KMS-11 (cell line): Measurements from ENCODE around the gene SNX9.
A peak's percentile ranks its signal among the peaks of the same experiment; 100 is the strongest.
"Not testable (repeated sequence)": the region's sequence is repeated elsewhere in the genome, so short reads cannot be mapped to it uniquely, and the experiment has no call there.

Source experiments
- H2AFZ ChIP-seq: fragments of 200-600 bp; sonication (generic); 2 replicates; pipeline ENCODE4 v1.6.1; 2016; ENCODE audit warnings: antibody characterized with exemption, mixed run types, low read depth
- H3K27ac ChIP-seq: fragments of 200-600 bp; sonication (generic); 2 replicates; pipeline ENCODE4 v1.6.1; 2016; ENCODE audit warnings: mild to moderate bottlenecking, mixed run types
- H3K27me3 ChIP-seq: fragments of 200-600 bp; sonication (generic); 2 replicates; pipeline ENCODE4 v1.6.1; 2017; ENCODE audit warnings: mild to moderate bottlenecking, low read depth, mixed run types, moderate library complexity; ENCODE audit not compliant: insufficient read depth
- H3K36me3 ChIP-seq: fragments of 200-600 bp; sonication (generic); 2 replicates; pipeline ENCODE4 v1.6.1; 2017; ENCODE audit warnings: mild to moderate bottlenecking, mixed run types; ENCODE audit not compliant: insufficient read depth
- H3K4me1 ChIP-seq: fragments of 200-600 bp; sonication (generic); 2 replicates; pipeline ENCODE4 v1.6.1; 2016; ENCODE audit warnings: mild to moderate bottlenecking, low read depth, mixed run types; ENCODE audit not compliant: poor library complexity, severe bottlenecking
- H3K4me2 ChIP-seq: fragments of 200-600 bp; sonication (generic); 2 replicates; pipeline ENCODE4 v1.7.0; 2016; ENCODE audit warnings: mild to moderate bottlenecking, mixed run types
- H3K4me3 ChIP-seq: fragments of 200-600 bp; sonication (generic); IDR thresholded peaks from 2 replicates; pipeline ENCODE4 v1.6.1; 2017; ENCODE audit warnings: low read depth, low read length, mixed read lengths; ENCODE audit not compliant: insufficient read depth
- H3K79me2 ChIP-seq: fragments of 200-600 bp; sonication (generic); 2 replicates; pipeline ENCODE4 v1.6.1; 2016; ENCODE audit warnings: low read depth, mixed run types; ENCODE audit not compliant: insufficient read depth
- H3K9ac ChIP-seq: fragments of 200-600 bp; sonication (generic); 2 replicates; pipeline ENCODE4 v1.6.1; 2016; ENCODE audit warnings: mild to moderate bottlenecking, mixed run types
- H4K20me1 ChIP-seq: fragments of 200-600 bp; sonication (generic); 2 replicates; pipeline ENCODE4 v1.6.1; 2016; ENCODE audit warnings: mild to moderate bottlenecking, mixed run types; ENCODE audit not compliant: insufficient read depth
- TF ChIP-seq, protein P1 (sequence below): fragments of 200-600 bp; sonication (generic); conservative IDR thresholded peaks from 2 replicates; pipeline ENCODE4 v1.6.1; 2017; ENCODE audit warnings: low read depth, mild to moderate bottlenecking, antibody characterized with exemption, low read length, moderate library complexity, mixed read lengths

The SNX9 gene

DNA sequence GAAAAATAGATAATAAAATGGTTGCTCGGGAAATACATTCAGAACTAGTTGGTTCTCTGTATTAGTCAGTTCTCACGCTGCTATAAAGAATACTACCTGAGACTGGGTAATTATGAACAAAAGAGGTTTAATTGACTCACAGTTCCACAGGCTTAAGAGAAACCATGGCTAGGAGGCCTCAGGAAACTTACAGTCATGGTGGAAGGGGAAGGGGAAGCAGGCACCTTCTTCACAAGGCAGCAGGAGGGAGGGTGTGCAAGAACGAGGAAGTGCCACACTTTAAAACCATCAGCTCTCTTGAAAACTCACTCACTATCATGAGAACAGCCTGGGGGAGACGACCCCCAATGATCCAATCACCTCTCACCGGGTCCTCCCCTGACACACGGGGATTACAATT, 24.2 kb upstream of the SNX9 start:
- Histone ChIP-seq H3K79me2 (no peaks in the 10 kb centered on the region), H3K4me1 (peaks cover 21% of the 10 kb centered on the region), H3K4me2 (no peak overlapping the region), H3K27ac (no peak overlapping the region), H2AFZ (no peak overlapping the region), H3K9ac (no peak overlapping the region), H4K20me1 (no peaks in the 10 kb centered on the region), H3K4me3 (no peak overlapping the region), H3K27me3 (no peaks in the 10 kb centered on the region), H3K36me3 (no peaks in the 10 kb centered on the region)
- TF ChIP-seq, protein P1, sequence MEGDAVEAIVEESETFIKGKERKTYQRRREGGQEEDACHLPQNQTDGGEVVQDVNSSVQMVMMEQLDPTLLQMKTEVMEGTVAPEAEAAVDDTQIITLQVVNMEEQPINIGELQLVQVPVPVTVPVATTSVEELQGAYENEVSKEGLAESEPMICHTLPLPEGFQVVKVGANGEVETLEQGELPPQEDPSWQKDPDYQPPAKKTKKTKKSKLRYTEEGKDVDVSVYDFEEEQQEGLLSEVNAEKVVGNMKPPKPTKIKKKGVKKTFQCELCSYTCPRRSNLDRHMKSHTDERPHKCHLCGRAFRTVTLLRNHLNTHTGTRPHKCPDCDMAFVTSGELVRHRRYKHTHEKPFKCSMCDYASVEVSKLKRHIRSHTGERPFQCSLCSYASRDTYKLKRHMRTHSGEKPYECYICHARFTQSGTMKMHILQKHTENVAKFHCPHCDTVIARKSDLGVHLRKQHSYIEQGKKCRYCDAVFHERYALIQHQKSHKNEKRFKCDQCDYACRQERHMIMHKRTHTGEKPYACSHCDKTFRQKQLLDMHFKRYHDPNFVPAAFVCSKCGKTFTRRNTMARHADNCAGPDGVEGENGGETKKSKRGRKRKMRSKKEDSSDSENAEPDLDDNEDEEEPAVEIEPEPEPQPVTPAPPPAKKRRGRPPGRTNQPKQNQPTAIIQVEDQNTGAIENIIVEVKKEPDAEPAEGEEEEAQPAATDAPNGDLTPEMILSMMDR: no peak

DNA sequence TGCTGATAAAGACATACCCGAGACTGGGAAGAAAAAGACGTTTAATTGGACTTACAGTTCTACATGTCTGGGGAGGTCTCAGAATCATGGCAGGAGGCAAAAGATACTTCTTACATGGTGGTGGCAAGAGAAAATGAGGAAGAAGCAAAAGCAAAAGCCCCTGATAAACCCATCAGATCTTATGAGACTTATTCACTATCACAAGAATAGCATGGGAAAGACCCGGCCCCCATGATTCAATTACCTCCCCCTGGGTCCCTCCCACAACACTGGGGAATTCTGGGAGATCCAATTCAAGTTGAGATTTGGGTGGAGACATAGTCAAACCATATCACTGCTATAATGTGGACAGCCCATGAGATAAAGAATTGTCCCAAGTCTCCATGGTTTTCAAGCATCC, 23.5 kb upstream of the SNX9 start:
- H3K9ac ChIP-seq: not testable (repeated sequence)

DNA sequence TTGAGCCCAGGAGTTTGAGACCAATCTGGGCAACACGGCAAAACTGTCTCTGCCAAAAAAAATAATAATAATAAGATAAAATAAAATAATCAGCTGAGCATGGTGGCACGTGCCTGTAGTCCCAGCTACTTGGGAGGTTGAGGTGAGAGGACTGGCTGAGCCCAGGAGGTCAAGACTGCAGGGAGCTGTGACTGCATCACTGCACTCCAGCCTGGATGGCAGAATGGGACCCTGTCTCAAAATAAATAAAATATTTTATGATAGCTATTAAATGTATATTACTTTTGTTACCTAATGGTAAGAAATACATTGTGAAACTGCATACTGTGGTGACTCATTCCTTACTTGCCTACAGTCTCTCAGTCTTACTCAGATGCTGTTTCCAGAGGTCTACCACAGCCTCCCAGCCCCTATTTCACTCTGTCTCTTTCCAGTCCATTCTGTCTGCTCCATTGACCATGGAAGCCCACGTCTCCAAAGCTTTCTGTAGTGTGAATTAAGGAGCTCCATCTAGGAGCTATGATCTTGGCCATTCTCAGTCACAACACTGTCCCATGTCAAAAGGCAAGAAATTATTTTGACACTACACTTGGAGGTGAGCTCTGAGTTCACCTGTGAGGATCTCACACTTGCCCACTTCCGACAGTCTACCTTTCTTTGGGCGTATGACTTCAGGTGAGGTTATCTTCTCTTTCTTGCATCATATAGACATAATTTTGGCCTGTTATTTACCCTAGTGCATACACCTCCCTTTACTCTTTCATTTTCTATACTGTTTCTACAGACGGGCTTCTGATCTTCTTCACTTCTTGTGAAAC, 22.4 kb upstream of the SNX9 start:
- Histone ChIP-seq H3K4me2 (peak overlapping the region; percentile 29; the same call in 1 of the 2 replicates), H3K27ac (no peak overlapping the region), H3K36me3 (no peaks in the 10 kb centered on the region), H3K4me1 (peaks cover 21% of the 10 kb centered on the region), H4K20me1 (no peaks in the 10 kb centered on the region), H3K9ac (no peak overlapping the region), H3K4me3 (no peak overlapping the region), H3K27me3 (no peaks in the 10 kb centered on the region), H3K79me2 (no peaks in the 10 kb centered on the region), H2AFZ (no peak overlapping the region)
- TF ChIP-seq, protein P1: no peak

More for the DNA sequence above, 23.5 kb upstream of the SNX9 start:
- peaks cover 21% of the 10 kb centered on the region for H3K4me1 ChIP-seq
- H3K36me3 ChIP-seq, H3K4me3 ChIP-seq, H3K27me3 ChIP-seq, H3K4me2 ChIP-seq, H3K27ac ChIP-seq, H4K20me1 ChIP-seq, H2AFZ ChIP-seq, H3K79me2 ChIP-seq: not testable (repeated sequence)

DNA sequence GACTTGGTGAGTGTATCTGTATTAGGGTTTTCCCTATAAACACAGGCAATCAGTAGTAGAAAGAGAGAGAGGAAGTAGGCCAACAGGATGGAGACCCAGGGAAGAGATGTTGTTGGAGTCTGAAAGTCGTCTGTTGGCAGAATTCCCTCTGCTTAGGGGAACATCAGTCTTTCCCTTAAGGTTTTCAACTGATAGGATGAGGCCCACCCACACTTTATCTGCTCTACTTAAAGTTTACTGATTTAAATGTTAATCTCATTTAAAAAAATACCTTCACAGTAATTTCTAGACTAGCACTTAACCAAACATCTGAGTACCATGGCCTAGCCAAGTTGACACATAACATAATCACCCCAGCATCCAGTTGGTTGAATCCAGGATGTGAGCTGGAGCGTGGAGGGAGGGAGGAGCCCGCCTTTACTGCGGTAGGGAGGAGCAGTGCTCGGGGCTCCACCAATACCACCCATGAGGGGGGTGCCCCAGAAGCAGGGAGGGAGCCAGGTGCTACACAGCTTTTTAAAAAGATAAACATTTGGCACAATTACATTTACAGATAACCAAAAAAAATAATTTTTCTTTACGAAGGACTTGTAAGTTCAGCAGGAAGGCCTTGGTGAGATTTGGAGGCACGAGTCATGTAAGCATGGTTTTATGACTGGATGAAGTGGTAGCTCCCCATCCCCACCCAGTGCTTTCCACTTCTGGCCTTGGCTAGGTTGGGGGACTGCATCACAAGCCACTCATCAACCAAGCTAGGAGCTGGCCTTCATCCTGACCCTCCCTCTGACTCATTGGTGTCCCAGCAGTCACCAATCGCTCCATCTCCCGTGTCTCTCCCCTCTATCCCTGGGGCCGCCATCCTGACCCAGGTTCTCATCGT, 18.4 kb upstream of the SNX9 start:
- Histone ChIP-seq H4K20me1 (no peaks in the 10 kb centered on the region), H3K4me2 (no peak overlapping the region), H3K79me2 (no peaks in the 10 kb centered on the region), H3K9ac (no peak overlapping the region), H3K4me3 (no peak overlapping the region), H3K27me3 (no peaks in the 10 kb centered on the region), H3K36me3 (no peaks in the 10 kb centered on the region), H3K4me1 (peaks cover 21% of the 10 kb centered on the region), H3K27ac (no peak overlapping the region), H2AFZ (no peak overlapping the region)
- TF ChIP-seq, protein P1: no peak
